Endometrium (tissue), 2 donors: Measurements from ENCODE around the gene ZC3H12C.

ENCODE experiments used
- FAIRE-seq: peaks from 2 replicates; lab custom pipeline; 2012; peaks lifted over from hg19 to GRCh38; lab: Jason Lieb, UNC
- donor health status: control.
- donor health status: control.

Gene ZC3H12C

GRCh38 chr11:110152199-110152598, 59.0 kb downstream of the ZC3H12C start:
- no peak for FAIRE-seq

- FAIRE-seq: no peak
These were observed 60.3 kb downstream of the ZC3H12C start for GRCh38 chr11:110153474-110153873.

- FAIRE-seq: no peak
These were observed 63.3 kb downstream of the ZC3H12C start for GRCh38 chr11:110156503-110156902.

- FAIRE-seq: no peak
These were observed 65.4 kb downstream of the ZC3H12C start for GRCh38 chr11:110158317-110159200.

- FAIRE-seq: no peak
These were observed 66.3 kb downstream of the ZC3H12C start for GRCh38 chr11:110159476-110159875.

- no peak for FAIRE-seq
These were observed 66.8 kb downstream of the ZC3H12C start for GRCh38 chr11:110160016-110160415.

- no peak for FAIRE-seq
These were observed 67.2 kb downstream of the ZC3H12C start for GRCh38 chr11:110160437-110160836.

GRCh38 chr11:110161061-110161460, 67.9 kb downstream of the ZC3H12C start:
- no peak for FAIRE-seq

- no peak for FAIRE-seq
These were observed 69.0 kb downstream of the ZC3H12C start for GRCh38 chr11:110162216-110162615.

- FAIRE-seq: no peak
These were observed 72.1 kb downstream of the ZC3H12C start for GRCh38 chr11:110165039-110165925.

- no peak for FAIRE-seq
These were observed 75.0 kb downstream of the ZC3H12C start for GRCh38 chr11:110168033-110168803.

- FAIRE-seq: no peak
These were observed 76.5 kb downstream of the ZC3H12C start for GRCh38 chr11:110169738-110170137.

GRCh38 chr11:110172468-110173065, 79.4 kb downstream of the ZC3H12C start:
- FAIRE-seq: no peak

- no peak for FAIRE-seq
These were observed 80.8 kb downstream of the ZC3H12C start for GRCh38 chr11:110173811-110174644.

GRCh38 chr11:110174645-110175310, 81.6 kb downstream of the ZC3H12C start:
- no peak for FAIRE-seq

- no peak for FAIRE-seq
These were observed 83.3 kb downstream of the ZC3H12C start for GRCh38 chr11:110176366-110177085.

GRCh38 chr11:110177086-110177456, 83.9 kb downstream of the ZC3H12C start:
- FAIRE-seq: no peak

GRCh38 chr11:110179064-110179463, 85.9 kb downstream of the ZC3H12C start:
- no peak for FAIRE-seq

GRCh38 chr11:110182886-110183285, 89.7 kb downstream of the ZC3H12C start:
- no peak for FAIRE-seq

- no peak for FAIRE-seq
These were observed 91.3 kb downstream of the ZC3H12C start for GRCh38 chr11:110184456-110184855.
